ENCODE results near the gene RAD51D.

DNA sequence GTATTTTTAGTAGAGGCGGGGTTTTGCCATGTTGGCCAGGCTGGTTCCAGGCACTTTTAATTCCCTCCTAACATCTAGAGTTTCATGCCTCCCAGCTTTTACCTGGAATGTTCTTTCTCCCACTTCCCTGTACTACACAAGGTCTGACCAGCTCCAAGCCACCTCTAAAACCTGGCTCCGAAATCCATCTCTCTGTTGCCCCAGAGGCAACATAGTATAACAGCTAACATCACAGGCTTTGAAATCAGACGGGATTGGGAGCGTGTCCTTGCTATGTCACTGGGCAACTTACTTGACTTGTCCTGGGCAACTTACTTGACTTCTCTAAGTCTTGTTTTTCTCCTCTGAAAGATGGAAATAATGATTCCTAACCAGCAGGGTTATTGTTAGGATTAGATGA is 43.1 kb upstream of the RAD51D start:
- TF ChIP-seq EZH2 (IDR thresholded peaks at IDR 0.05; ENCODE audit: low read length, missing control alignments), result no peak
- TF ChIP-seq CTCF (conservative IDR thresholded peaks at IDR 0.05 in 1 of 2, IDR thresholded peaks at IDR 0.05 in 1 of 2; ENCODE audit: low read depth in 1 of 2, low read length in 2 of 2), result no peak

All from fibroblast of lung (primary cell).